ENCODE results near the gene LRRC8C.

DNA sequence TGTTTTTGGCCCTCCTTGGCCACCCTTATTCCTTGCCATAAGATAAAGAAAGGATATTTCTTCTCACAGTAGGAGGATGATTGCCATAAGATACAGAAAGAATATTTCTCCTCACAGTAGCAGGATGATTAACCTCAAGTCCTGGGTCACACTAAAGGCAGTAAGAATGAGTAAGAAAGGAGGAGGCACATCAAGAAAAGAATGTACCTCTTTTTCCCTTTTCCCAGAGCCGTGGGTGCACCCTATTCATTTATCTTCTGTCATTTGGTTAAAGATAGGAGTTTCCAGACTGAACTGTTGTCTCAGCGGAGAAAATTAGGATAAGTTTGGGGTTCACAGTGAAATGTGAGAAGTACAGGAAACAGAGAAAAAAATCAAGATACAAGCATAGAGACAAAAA, 52.5 kb downstream of the LRRC8C start:
- TF ChIP-seq, protein P1, sequence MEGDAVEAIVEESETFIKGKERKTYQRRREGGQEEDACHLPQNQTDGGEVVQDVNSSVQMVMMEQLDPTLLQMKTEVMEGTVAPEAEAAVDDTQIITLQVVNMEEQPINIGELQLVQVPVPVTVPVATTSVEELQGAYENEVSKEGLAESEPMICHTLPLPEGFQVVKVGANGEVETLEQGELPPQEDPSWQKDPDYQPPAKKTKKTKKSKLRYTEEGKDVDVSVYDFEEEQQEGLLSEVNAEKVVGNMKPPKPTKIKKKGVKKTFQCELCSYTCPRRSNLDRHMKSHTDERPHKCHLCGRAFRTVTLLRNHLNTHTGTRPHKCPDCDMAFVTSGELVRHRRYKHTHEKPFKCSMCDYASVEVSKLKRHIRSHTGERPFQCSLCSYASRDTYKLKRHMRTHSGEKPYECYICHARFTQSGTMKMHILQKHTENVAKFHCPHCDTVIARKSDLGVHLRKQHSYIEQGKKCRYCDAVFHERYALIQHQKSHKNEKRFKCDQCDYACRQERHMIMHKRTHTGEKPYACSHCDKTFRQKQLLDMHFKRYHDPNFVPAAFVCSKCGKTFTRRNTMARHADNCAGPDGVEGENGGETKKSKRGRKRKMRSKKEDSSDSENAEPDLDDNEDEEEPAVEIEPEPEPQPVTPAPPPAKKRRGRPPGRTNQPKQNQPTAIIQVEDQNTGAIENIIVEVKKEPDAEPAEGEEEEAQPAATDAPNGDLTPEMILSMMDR (IDR thresholded peaks at IDR 0.05; ENCODE audit: insufficient read depth, low read length, poor library complexity, severe bottlenecking) = no peak
- TF ChIP-seq EZH2phosphoT487 (conservative IDR thresholded peaks at IDR 0.05; ENCODE audit: low read length) = no peak
